GM23338 (cell line): Measurements from ENCODE around the gene ARL6. TPM values are rescaled to one million over a fixed set of nuclear protein-coding genes. Genes with fewer than 3 reads are reported as not detected.

ENCODE experiments used
- ATAC-seq: fragments of 200-7000 bp; cut with Tn5 transposase; 3 replicates; pipeline ENCODE4 v1.9.1; 2020
- DNase-seq: peaks from one replicate; pipeline ENCODE4 v3.0.0-alpha.2; 2015; ENCODE audit warnings: low spot score
- H2AFZ ChIP-seq: fragments of 200-600 bp; sonication (generic); 2 replicates; pipeline ENCODE4 v1.8.0; 2016; ENCODE audit warnings: antibody characterized with exemption, mild to moderate bottlenecking, moderate library complexity
- H3F3A ChIP-seq: fragments of 200-600 bp; sonication (generic); replicated peaks from 2 replicates; pipeline ENCODE4 v1.8.0; 2017; ENCODE audit warnings: antibody characterized with exemption, mixed run types, low read depth
- H3K27ac ChIP-seq: fragments of 200-600 bp; sonication (generic); 2 replicates; pipeline ENCODE4 v1.6.1; 2016; ENCODE audit warnings: low read depth
- H3K27me3 ChIP-seq: fragments of 200-600 bp; sonication (generic); 2 replicates; pipeline ENCODE4 v1.8.0; 2016; ENCODE audit warnings: mild to moderate bottlenecking, mixed run types, moderate library complexity; ENCODE audit not compliant: insufficient read depth
- H3K36me3 ChIP-seq: fragments of 200-600 bp; sonication (generic); 2 replicates; pipeline ENCODE4 v1.8.0; 2016; ENCODE audit warnings: mild to moderate bottlenecking; ENCODE audit not compliant: insufficient read depth
- H3K4me1 ChIP-seq: fragments of 200-600 bp; sonication (generic); 2 replicates; pipeline ENCODE4 v1.8.0; 2016; ENCODE audit warnings: mild to moderate bottlenecking, moderate library complexity; ENCODE audit not compliant: insufficient read depth
- H3K4me2 ChIP-seq: fragments of 200-600 bp; sonication (generic); 2 replicates; pipeline ENCODE4 v1.7.1; 2017; ENCODE audit warnings: mixed run types
- H3K4me3 ChIP-seq: fragments of 200-600 bp; sonication (generic); 2 replicates; pipeline ENCODE4 v1.6.1; 2016; ENCODE audit warnings: mixed run types
- H3K79me2 ChIP-seq: fragments of 200-600 bp; sonication (generic); replicated peaks from 2 replicates; pipeline ENCODE4 v1.8.0; 2017; ENCODE audit warnings: mild to moderate bottlenecking; ENCODE audit not compliant: insufficient read depth
- H3K9me2 ChIP-seq: fragments of 200-600 bp; sonication (generic); 2 replicates; pipeline ENCODE4 v1.8.0; 2017; ENCODE audit not compliant: insufficient read depth
- H4K20me1 ChIP-seq: fragments of 200-600 bp; sonication (generic); replicated peaks from 2 replicates; pipeline ENCODE4 v1.8.0; 2017; ENCODE audit warnings: mild to moderate bottlenecking; ENCODE audit not compliant: insufficient read depth
- H3K27ac Mint-ChIP-seq: 2 replicates; pipeline ENCODE4 v1.8.0; 2020; ENCODE audit warnings: inconsistent platforms, mild to moderate bottlenecking, moderate library complexity, mixed read lengths
- H3K27me3 Mint-ChIP-seq: 3 replicates; pipeline ENCODE4 v1.8.0; 2022; ENCODE audit warnings: low read depth, mild to moderate bottlenecking, moderate library complexity, mixed read lengths, inconsistent platforms; ENCODE audit not compliant: insufficient read depth, poor library complexity
- H3K36me3 Mint-ChIP-seq: 3 replicates; pipeline ENCODE4 v1.8.0; 2021; ENCODE audit warnings: low read depth, mild to moderate bottlenecking, inconsistent platforms, moderate library complexity, mixed read lengths
- H3K4me1 Mint-ChIP-seq: 3 replicates; pipeline ENCODE4 v1.8.0; 2020; ENCODE audit warnings: mild to moderate bottlenecking, inconsistent platforms, mixed read lengths
- H3K4me3 Mint-ChIP-seq: 3 replicates; pipeline ENCODE4 v1.8.0; 2021; ENCODE audit warnings: moderate library complexity, mild to moderate bottlenecking, inconsistent platforms, mixed read lengths
- H3K9me3 Mint-ChIP-seq: 3 replicates; pipeline ENCODE4 v1.8.0; 2020; ENCODE audit warnings: moderate library complexity, mild to moderate bottlenecking, inconsistent platforms, mixed read lengths
- EZH2phosphoT487 ChIP-seq: fragments of 200-600 bp; sonication (generic); IDR thresholded peaks from one replicate; pipeline ENCODE4 v1.8.1; 2018; ENCODE audit warnings: antibody characterized with exemption; ENCODE audit not compliant: unreplicated experiment
- NANOG ChIP-seq: IDR thresholded peaks from 2 replicates; pipeline ENCODE4 v1.6.1; 2016; ENCODE audit warnings: antibody characterized with exemption, borderline replicate concordance
- STAT1 ChIP-seq: IDR thresholded peaks from one replicate; pipeline ENCODE4 v1.6.1; 2016; ENCODE audit warnings: antibody characterized with exemption; ENCODE audit not compliant: unreplicated experiment
- ZNF114 ChIP-seq: fragments of 250-450 bp; sonication (Bioruptor Pico); IDR thresholded peaks from 2 replicates; pipeline ENCODE4 v1.5.0; 2020; ENCODE audit warnings: mild to moderate bottlenecking, moderate library complexity
- ZNF331 ChIP-seq: fragments of 250-450 bp; sonication (Bioruptor Pico); IDR thresholded peaks from 2 replicates; pipeline ENCODE4 v1.5.0; 2020; ENCODE audit warnings: low read depth, mild to moderate bottlenecking, moderate library complexity
- polyA plus RNA-seq: library from polyadenylated mRNA; unstranded; fragments of >200 nt; fragmentation: Nextera tagmentation; extraction: Ambion mirVana; gene quantifications from 2 replicates; pipeline ENCODE4 v1.2.1, GENCODE V29; 2016
- total RNA-seq: library from RNA; depleted of rRNA; stranded (reverse); fragments of >200 nt; shearing (Covaris generic); gene quantifications from 2 replicates; pipeline ENCODE4 v1.2.3, GENCODE V29; 2014
- TF ChIP-seq, protein P1 (sequence below): fragments of 250-450 bp; sonication (Bioruptor Pico); IDR thresholded peaks from 2 replicates; pipeline ENCODE4 v1.5.0; 2020; ENCODE audit warnings: mild to moderate bottlenecking, moderate library complexity

The ARL6 gene
- total and polyA plus RNA-seq, 2 experiments from 2014 or later: 9.8 to 10.9 TPM

DNA sequence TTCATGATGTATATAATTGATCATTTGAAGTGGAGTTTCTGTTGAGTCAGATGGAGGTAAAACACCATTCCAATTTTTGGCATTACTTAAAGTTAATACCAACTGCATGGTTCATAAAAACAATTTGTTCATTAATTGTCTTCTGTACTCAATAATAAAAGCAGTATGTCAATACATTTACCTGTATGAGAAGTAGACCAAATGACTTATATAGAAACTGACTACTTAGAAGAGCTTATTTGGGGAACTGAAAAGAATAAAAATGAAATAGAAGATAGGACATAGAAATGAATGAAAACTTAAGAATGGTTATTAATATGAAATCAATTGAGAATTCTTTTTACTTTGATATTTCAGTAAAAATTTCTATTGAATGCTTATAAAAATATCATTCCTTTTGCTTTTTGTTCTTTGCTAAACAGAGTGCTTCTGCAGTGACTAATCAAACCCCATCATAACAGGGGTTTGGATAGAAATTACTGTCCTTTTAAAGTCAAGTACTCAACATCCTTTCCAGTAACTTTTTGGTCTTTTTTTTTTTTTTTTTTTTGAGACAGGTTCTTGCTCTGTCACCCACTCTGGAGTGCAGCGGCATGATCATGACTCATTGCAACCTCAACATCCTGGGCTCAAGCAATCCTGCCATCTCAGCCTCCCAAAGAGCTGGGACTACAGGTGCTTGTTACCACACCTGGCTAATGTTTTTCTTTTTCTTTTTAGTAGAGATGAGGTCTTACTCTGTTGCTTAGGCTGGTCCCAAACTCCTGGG is 50.8 kb downstream of the ARL6 start (continued):
- TF ChIP-seq, protein P1, sequence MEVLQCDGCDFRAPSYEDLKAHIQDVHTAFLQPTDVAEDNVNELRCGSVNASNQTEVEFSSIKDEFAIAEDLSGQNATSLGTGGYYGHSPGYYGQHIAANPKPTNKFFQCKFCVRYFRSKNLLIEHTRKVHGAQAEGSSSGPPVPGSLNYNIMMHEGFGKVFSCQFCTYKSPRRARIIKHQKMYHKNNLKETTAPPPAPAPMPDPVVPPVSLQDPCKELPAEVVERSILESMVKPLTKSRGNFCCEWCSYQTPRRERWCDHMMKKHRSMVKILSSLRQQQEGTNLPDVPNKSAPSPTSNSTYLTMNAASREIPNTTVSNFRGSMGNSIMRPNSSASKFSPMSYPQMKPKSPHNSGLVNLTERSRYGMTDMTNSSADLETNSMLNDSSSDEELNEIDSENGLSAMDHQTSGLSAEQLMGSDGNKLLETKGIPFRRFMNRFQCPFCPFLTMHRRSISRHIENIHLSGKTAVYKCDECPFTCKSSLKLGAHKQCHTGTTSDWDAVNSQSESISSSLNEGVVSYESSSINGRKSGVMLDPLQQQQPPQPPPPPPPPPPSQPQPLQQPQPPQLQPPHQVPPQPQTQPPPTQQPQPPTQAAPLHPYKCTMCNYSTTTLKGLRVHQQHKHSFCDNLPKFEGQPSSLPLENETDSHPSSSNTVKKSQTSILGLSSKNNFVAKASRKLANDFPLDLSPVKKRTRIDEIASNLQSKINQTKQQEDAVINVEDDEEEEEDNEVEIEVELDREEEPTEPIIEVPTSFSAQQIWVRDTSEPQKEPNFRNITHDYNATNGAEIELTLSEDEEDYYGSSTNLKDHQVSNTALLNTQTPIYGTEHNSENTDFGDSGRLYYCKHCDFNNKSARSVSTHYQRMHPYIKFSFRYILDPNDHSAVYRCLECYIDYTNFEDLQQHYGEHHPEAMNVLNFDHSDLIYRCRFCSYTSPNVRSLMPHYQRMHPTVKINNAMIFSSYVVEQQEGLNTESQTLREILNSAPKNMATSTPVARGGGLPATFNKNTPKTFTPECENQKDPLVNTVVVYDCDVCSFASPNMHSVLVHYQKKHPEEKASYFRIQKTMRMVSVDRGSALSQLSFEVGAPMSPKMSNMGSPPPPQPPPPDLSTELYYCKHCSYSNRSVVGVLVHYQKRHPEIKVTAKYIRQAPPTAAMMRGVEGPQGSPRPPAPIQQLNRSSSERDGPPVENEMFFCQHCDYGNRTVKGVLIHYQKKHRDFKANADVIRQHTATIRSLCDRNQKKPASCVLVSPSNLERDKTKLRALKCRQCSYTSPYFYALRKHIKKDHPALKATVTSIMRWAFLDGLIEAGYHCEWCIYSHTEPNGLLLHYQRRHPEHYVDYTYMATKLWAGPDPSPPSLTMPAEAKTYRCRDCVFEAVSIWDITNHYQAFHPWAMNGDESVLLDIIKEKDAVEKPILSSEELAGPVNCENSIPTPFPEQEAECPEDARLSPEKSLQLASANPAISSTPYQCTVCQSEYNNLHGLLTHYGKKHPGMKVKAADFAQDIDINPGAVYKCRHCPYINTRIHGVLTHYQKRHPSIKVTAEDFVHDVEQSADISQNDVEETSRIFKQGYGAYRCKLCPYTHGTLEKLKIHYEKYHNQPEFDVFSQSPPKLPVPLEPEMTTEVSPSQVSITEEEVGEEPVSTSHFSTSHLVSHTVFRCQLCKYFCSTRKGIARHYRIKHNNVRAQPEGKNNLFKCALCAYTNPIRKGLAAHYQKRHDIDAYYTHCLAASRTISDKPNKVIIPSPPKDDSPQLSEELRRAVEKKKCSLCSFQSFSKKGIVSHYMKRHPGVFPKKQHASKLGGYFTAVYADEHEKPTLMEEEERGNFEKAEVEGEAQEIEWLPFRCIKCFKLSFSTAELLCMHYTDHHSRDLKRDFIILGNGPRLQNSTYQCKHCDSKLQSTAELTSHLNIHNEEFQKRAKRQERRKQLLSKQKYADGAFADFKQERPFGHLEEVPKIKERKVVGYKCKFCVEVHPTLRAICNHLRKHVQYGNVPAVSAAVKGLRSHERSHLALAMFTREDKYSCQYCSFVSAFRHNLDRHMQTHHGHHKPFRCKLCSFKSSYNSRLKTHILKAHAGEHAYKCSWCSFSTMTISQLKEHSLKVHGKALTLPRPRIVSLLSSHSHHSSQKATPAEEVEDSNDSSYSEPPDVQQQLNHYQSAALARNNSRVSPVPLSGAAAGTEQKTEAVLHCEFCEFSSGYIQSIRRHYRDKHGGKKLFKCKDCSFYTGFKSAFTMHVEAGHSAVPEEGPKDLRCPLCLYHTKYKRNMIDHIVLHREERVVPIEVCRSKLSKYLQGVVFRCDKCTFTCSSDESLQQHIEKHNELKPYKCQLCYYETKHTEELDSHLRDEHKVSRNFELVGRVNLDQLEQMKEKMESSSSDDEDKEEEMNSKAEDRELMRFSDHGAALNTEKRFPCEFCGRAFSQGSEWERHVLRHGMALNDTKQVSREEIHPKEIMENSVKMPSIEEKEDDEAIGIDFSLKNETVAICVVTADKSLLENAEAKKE (CRISPR knock-in tag): no peak
- TF ChIP-seq NANOG: no peak
- TF ChIP-seq EZH2phosphoT487: no peak

DNA sequence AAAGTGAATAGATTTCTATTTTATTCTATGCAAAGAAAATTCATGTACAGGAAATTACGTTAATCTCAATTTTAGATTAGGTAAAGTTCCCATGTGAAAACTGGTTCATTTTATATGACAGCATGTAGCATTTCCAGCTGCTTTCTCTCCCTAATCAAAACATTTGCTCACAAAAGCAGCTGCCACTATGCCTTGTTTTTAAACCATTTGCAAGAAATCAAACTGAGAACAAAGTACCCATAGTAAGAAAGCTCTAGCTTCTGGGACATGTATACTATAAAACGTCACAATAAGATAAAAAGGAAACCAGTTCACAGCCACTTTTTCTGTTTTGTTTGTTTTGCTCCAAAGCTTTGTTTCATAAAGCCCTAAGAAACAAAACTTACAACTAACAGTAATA is 52.3 kb downstream of the ARL6 start:
- no peaks in the 10 kb centered on the region for H3K79me2 ChIP-seq
- DNase-seq: no peak
- no peak overlapping the region for H3K4me2 ChIP-seq
- H3K4me3 ChIP-seq: no peak overlapping the region
- no peaks in the 10 kb centered on the region for H3K36me3 ChIP-seq
- no peaks in the 10 kb centered on the region; the same call in 2 of the 3 replicates for H3K36me3 Mint-ChIP-seq
- no peaks in the 10 kb centered on the region for H3K9me3 Mint-ChIP-seq
- no peak overlapping the region for H2AFZ ChIP-seq
- no peak for ATAC-seq
- H3F3A ChIP-seq: 0 out of 2 replicates have a peak, but pooled peaks cover 3% of the 10 kb centered on the region
- no peak overlapping the region for H3K27ac Mint-ChIP-seq
- peaks cover 15% of the 10 kb centered on the region for H3K27me3 ChIP-seq
- no peak overlapping the region for H3K4me3 Mint-ChIP-seq
- no peaks in the 10 kb centered on the region for H3K9me2 ChIP-seq
- H3K27me3 Mint-ChIP-seq: peaks cover 8% of the 10 kb centered on the region
- H3K27ac ChIP-seq: no peak overlapping the region
- H4K20me1 ChIP-seq: no peaks in the 10 kb centered on the region
- H3K4me1 ChIP-seq: 0 out of 2 replicates have a peak, but pooled peaks cover 8% of the 10 kb centered on the region
- H3K4me1 Mint-ChIP-seq: peaks cover 10% of the 10 kb centered on the region
- TF ChIP-seq, protein P1 (CRISPR knock-in tag): no peak
- no peak for TF ChIP-seq ZNF114 (CRISPR knock-in tag)
- TF ChIP-seq STAT1: no peak
- no peak for TF ChIP-seq ZNF331 (CRISPR knock-in tag)
